Measurements from ENCODE around the gene PMF1. TPM values are rescaled to one million over a fixed set of nuclear protein-coding genes. Genes with fewer than 3 reads are reported as not detected.

Gene PMF1
- total and polyA plus RNA-seq, 4 donors, result 24.7 to 63.5 (median 36.9) TPM

- Histone ChIP-seq H3K4me3 (ENCODE audit: low read depth in 1 of 3, low read length in 3 of 3) (no peak overlapping the region), H3K9ac (ENCODE audit: low read depth in 1 of 2, low read length in 2 of 2) (no peak overlapping the region), H3K4me1 (ENCODE audit: control insufficient read depth in 4 of 4, insufficient read depth in 4 of 4, low read length in 3 of 4) (peaks cover 2 to 21% (median 14%) of the 10 kb centered on the region in 4 donors), H3K27me3 (ENCODE audit: control insufficient read depth in 4 of 4, insufficient read depth in 4 of 4, low read length in 3 of 4) (no peaks in the 10 kb centered on the region), H3K36me3 (ENCODE audit: control insufficient read depth in 4 of 4, insufficient read depth in 3 of 4, low read depth in 1 of 4, low read length in 3 of 4) (peaks cover 2 to 28% (median 17%) of the 10 kb centered on the region in 4 donors), H3K9me3 (ENCODE audit: control insufficient read depth in 4 of 4, low read length in 3 of 4) (no peaks in the 10 kb centered on the region), H3K27ac (ENCODE audit: low read depth in 1 of 2, low read length in 2 of 2) (no peak overlapping the region)
- no peak for TF ChIP-seq JUND (IDR thresholded peaks at IDR 0.05)
- TF ChIP-seq GABPA (IDR thresholded peaks at IDR 0.05 in 1 of 2, conservative IDR thresholded peaks at IDR 0.05 in 1 of 2), result no peak
- TF ChIP-seq, protein P1, sequence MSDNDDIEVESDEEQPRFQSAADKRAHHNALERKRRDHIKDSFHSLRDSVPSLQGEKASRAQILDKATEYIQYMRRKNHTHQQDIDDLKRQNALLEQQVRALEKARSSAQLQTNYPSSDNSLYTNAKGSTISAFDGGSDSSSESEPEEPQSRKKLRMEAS (IDR thresholded peaks at IDR 0.05), result no peak
- TF ChIP-seq SP1 (IDR thresholded peaks at IDR 0.05), result no peak
- no peak for TF ChIP-seq FOXA1 (IDR thresholded peaks at IDR 0.05)
- no peak for TF ChIP-seq TAF1 (conservative IDR thresholded peaks at IDR 0.05)
- TF ChIP-seq NR2F2 (IDR thresholded peaks at IDR 0.05), result no peak
- no peak for TF ChIP-seq EGR1 (IDR thresholded peaks at IDR 0.05; ENCODE audit: low read depth in 2 of 2)
- no peak for TF ChIP-seq REST (IDR thresholded peaks at IDR 0.05)
- TF ChIP-seq RAD21 (IDR thresholded peaks at IDR 0.05), result no peak
- TF ChIP-seq, protein P2, sequence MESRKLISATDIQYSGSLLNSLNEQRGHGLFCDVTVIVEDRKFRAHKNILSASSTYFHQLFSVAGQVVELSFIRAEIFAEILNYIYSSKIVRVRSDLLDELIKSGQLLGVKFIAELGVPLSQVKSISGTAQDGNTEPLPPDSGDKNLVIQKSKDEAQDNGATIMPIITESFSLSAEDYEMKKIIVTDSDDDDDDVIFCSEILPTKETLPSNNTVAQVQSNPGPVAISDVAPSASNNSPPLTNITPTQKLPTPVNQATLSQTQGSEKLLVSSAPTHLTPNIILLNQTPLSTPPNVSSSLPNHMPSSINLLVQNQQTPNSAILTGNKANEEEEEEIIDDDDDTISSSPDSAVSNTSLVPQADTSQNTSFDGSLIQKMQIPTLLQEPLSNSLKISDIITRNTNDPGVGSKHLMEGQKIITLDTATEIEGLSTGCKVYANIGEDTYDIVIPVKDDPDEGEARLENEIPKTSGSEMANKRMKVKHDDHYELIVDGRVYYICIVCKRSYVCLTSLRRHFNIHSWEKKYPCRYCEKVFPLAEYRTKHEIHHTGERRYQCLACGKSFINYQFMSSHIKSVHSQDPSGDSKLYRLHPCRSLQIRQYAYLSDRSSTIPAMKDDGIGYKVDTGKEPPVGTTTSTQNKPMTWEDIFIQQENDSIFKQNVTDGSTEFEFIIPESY (IDR thresholded peaks at IDR 0.05), result no peak
- TF ChIP-seq RXRA (IDR thresholded peaks at IDR 0.05), result no peak
- TF ChIP-seq ATF3 (IDR thresholded peaks at IDR 0.05), result no peak
- no peak for TF ChIP-seq HNF4G (IDR thresholded peaks at IDR 0.05)
- TF ChIP-seq FOXA2 (IDR thresholded peaks at IDR 0.05), result no peak
- TF ChIP-seq HNF4A (conservative IDR thresholded peaks at IDR 0.05), result no peak
- TF ChIP-seq YY1 (IDR thresholded peaks at IDR 0.05), result no peak
- TF ChIP-seq CTCF (IDR thresholded peaks at IDR 0.05; ENCODE audit: low read depth, low read length, missing input control), result no peak
- no peak for DNase-seq (ENCODE audit: low spot score)
- 96% methylated on average over 13 of the region's 13 CpGs for WGBS
Observed at GRCh38 chr1:156221986-156222692, 9.3 kb downstream of the PMF1 start.

Data from liver (tissue), 9 donors.